Activated CD8-positive, alpha-beta T cell treated with anti-CD3 and anti-CD28 coated beads for 36 hours (primary cell): ENCODE measurements around the gene TBC1D22A. TPM values are rescaled to one million over a fixed set of nuclear protein-coding genes. Genes with fewer than 3 reads are reported as not detected.

Experiments
- ATAC-seq: fragments of 200-7000 bp; cut with Tn5 transposase; one replicate; pipeline ENCODE4 v1.10.0; 2021; ENCODE audit warnings: mild to moderate bottlenecking, moderate library complexity
- CTCF ChIA-PET: fragments of 350-600 bp; sonication (Branson Sonifier 250); formaldehyde crosslinking; loops from one replicate; lab custom pipeline; 2021; ENCODE audit warnings: antibody characterized with exemption; lab: Charles Lee
- POLR2A ChIA-PET: fragments of 350-600 bp; sonication (Branson Sonifier 250); formaldehyde crosslinking; loops from one replicate; lab custom pipeline; 2021; ENCODE audit warnings: antibody characterized with exemption; lab: Charles Lee
- DNase-seq: peaks from one replicate; pipeline ENCODE4 v3.0.0-alpha.2; 2020
- H3K27ac Mint-ChIP-seq: one replicate; pipeline ENCODE4 v1.8.0; 2021; ENCODE audit warnings: mild to moderate bottlenecking, mixed read lengths
- H3K27me3 Mint-ChIP-seq: one replicate; pipeline ENCODE4 v1.8.0; 2021; ENCODE audit warnings: mixed read lengths
- H3K36me3 Mint-ChIP-seq: one replicate; pipeline ENCODE4 v1.8.0; 2021; ENCODE audit warnings: low read depth, mixed read lengths
- H3K4me1 Mint-ChIP-seq: one replicate; pipeline ENCODE4 v1.8.0; 2021; ENCODE audit warnings: low read depth, mixed read lengths
- H3K4me3 Mint-ChIP-seq: one replicate; pipeline ENCODE4 v1.8.0; 2021; ENCODE audit warnings: mild to moderate bottlenecking, moderate library complexity, mixed read lengths
- H3K9me3 Mint-ChIP-seq: one replicate; pipeline ENCODE4 v1.8.0; 2021; ENCODE audit warnings: mixed read lengths
- CTCF ChIP-seq: fragments of 200-600 bp; IDR thresholded peaks from one replicate; pipeline ENCODE4 v1.8.0; 2022; ENCODE audit warnings: antibody characterized with exemption, mild to moderate bottlenecking
- intact Hi-C: fragments of 100-400 bp; cut with micrococcal nuclease; formaldehyde crosslinking; loops from one replicate; pipeline ENCODE4 v1.10.0; 2022
- total RNA-seq, 2 experiments: library from RNA; stranded (reverse); gene quantifications; one replicate each; pipeline ENCODE4 v1.2.3, GENCODE V29; 2021

Gene TBC1D22A
- total RNA-seq, 2 experiments from 2014 or later: 41.0 to 42.8 TPM

DNA sequence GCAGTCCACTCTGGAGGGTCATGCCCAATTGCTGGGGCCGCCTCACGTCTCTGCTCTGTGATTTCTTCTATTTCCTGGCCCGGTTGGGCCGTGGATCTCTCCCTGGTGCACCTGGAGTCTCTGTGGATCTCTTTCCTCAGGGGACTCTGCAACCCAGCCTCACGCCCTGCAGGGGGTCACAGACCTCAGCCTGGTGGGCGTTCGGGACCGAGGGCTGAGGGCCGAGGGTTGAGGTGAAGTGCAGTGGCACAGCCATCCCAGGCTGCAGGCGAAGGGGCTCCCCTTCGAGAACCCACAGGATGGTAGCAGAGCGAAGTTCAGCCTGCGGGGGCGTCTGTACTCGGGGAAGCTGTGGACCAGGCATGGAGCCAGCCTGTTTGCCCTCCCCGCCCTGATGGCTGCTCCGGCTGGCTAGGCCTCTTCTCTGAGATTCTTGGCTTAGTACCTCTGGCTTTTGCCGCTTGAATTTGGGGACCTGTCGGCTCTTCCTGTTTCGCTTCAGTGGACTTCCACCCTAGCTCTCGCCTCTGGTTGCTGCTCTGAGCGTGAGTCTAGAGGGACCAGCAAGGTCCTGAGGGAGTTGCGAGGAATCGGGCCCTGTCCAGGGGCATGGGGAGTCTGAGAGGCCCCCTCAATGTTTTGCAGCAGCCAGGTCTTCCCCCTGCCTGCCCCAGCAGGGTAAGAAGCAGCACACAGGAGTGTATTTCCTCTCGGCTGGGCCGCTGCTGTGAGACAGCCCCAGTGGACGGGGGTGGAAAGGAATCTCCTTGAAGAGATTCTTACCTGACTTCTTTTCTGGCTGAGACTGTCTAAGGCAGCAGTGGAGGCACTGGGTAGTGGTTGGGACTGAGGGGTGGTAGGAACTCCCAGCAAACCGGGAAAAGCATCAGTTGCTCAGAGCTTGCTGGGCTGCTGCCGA is 140.8 kb downstream of the TBC1D22A start:
- ChIA-PET POLR2A (no interaction called here), CTCF (no interaction called here)
- ATAC-seq: no peak
- Mint-ChIP-seq H3K4me3 (no peak overlapping the region), H3K27me3 (no peaks in the 10 kb centered on the region), H3K27ac (no peak overlapping the region), H3K36me3 (peaks cover 3% of the 10 kb centered on the region), H3K9me3 (no peaks in the 10 kb centered on the region), H3K4me1 (peaks cover 2% of the 10 kb centered on the region)
- intact Hi-C loops: no loop called here
- DNase-seq: no peak
- TF ChIP-seq CTCF: no peak

DNA sequence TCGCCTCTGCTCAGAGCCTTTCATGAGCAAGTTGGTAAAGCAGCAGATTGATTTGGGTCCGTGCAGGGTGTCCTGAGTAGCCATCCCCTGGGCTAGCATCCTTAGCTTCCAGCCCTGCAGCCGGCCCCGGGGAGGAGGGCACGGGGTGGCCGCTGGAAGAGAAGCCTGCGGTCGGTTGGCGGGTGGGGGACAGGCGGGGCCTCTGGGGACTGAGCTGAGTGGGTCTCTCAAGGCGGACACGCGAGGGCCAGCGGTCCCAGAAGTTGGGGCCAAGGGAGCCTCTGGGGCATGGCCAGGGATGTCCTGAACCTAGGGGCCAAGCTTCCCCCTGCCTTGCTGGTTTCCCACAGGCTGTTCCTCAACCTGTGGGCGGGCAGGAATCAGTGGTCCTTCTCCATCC is 143.0 kb downstream of the TBC1D22A start:
- ChIA-PET CTCF (no interaction called here), POLR2A (interaction anchor here (0.6 kb wide), 1 partner anchor 1303 kb away, joined by 3 read pairs; no protein-coding TSS in a partner anchor)
- Mint-ChIP-seq H3K27ac (no peak overlapping the region), H3K4me1 (peaks cover under 1% of the 10 kb centered on the region), H3K36me3 (peaks cover 3% of the 10 kb centered on the region), H3K27me3 (no peaks in the 10 kb centered on the region), H3K4me3 (no peak overlapping the region), H3K9me3 (no peaks in the 10 kb centered on the region)
- no peak for TF ChIP-seq CTCF
- intact Hi-C loops: no loop called here
- DNase-seq (no peak), ATAC-seq (no peak)

- DNase-seq: no peak
Measured at GRCh38 chr22:46905834-46906233, 143.4 kb downstream of the TBC1D22A start.

DNA sequence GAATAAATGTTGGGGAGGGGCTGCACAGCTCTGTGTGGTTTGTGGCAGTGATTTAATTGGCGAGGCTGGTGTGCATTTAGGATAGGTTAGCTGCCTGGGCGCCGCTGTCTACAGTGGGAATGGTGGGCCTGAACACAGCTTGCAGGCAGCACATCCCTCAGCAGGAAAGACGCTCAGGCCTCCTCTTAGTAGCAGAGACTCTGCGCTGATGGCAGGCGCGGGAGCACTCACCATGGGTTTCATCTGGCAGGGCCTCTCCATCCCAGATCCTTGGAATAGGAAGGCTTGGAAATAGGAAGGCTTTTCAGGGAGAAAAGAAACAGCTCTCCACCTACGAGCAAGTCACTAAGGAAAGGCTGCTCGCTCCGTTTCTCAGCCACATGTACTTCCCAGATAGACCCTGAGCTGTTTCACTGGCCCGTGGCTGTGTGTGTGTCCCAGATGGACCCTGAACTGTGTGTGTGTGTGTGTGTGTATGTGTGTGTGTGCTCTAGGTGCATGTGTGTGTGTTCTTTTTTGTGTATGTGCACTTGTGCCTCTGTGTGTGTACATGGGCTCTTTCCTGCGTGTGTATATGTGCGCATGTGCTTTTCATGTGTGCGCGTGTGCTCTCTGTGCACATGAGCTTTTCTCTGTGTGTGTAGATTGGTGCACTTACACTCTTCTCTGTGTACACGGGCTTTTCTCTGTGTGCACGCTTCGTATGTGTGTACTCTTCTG is 144.0 kb downstream of the TBC1D22A start:
- POLR2A ChIA-PET: interaction anchor here (0.8 kb wide), 1 partner anchor 9 kb away, joined by 3 read pairs; no protein-coding TSS in a partner anchor
- no peak overlapping the region for H3K4me3 Mint-ChIP-seq
- ATAC-seq (no peak), DNase-seq (no peak)
- CTCF ChIA-PET: no interaction called here
- H3K4me1 Mint-ChIP-seq: no peaks in the 10 kb centered on the region
- no peaks in the 10 kb centered on the region for H3K27me3 Mint-ChIP-seq
- no peak for TF ChIP-seq CTCF
- H3K27ac Mint-ChIP-seq: no peak overlapping the region
- intact Hi-C loops: no loop called here
- H3K9me3 Mint-ChIP-seq: no peaks in the 10 kb centered on the region
- peaks cover 3% of the 10 kb centered on the region for H3K36me3 Mint-ChIP-seq

More at GRCh38 chr22:46905834-46906233, 143.4 kb downstream of the TBC1D22A start:
- Mint-ChIP-seq H3K4me1 (no peaks in the 10 kb centered on the region), H3K27me3 (no peaks in the 10 kb centered on the region), H3K4me3 (no peak overlapping the region), H3K9me3 (no peaks in the 10 kb centered on the region), H3K27ac (no peak overlapping the region), H3K36me3 (peaks cover 3% of the 10 kb centered on the region)
- ATAC-seq: no peak
- intact Hi-C loops: no loop called here
- ChIA-PET POLR2A (interaction anchor here (0.6 to 0.8 kb wide), 2 partner anchors 9 to 1303 kb away, joined by 3 read pairs; no protein-coding TSS in a partner anchor), CTCF (no interaction called here)
- no peak for TF ChIP-seq CTCF
